GM18870 (cell line): ENCODE data around the gene MUC2.

Source experiments
- ATAC-seq: cut with Tn5 transposase; IDR thresholded peaks from one replicate; pipeline ENCODE4 v1.9.1; 2021; ENCODE audit warnings: moderate library complexity; ENCODE audit not compliant: unreplicated experiment

MUC2 gene

GRCh38 chr11:1036303-1036923 lies 38.3 kb upstream of the MUC2 start, which contains the start of gene MUC6:
Gene MUC6 (minus strand): TSS chr11:1036718. CDS start chr11:1036655, 63 bp downstream.
- no peak for ATAC-seq

GRCh38 chr11:1036931-1037330 lies 37.7 kb upstream of the MUC2 start:
- no peak for ATAC-seq

DNA sequence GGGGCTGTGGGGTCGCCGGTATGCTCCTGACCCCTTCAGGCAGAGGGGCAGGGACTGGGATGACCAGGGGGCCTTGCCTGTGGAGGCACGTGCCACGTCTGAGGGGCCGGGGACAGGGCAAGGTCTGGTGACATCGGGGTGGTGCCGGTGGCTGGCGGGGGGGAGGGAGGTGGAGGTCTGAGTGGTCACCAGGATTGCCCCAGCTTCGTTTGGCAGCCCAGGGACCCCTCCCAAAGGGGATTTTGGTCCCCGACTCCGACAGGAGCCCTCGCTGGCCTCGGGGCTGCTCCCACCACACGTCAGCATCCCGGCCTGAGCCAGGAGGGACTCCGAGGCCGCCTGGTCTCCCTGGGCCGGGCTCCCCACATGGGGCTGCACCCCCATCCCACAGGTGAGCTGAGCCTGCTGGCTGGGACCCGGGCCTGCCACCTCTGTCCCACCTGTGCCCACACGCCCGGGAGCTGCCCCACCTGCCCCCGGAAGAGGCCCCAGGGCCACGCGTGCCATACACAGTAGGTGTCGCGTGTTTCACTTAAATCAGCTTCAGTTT lies 37.1 kb upstream of the MUC2 start:
- ATAC-seq: no peak

DNA sequence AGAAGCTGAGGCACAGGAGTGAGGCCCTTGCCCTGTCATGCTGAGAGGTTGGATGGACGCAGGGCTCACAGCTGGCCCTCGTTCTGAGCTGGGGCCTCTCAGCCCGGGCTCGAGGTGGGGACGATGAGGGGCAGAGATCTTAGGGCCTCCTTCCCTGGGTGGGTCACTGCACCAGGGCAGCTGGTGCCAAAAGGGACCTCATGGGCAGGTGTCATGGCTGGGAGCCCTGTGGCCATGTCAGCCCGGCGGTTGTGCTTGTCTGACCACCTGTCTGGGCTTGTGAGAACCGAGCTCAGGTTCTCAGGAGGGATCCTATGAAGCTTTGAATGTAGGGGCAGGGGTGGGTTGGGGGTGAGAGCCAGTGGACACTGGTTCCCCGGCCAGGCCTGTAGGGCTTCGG lies 36.3 kb upstream of the MUC2 start:
- no peak for ATAC-seq

- ATAC-seq: no peak
These were observed 35.8 kb upstream of the MUC2 start for GRCh38 chr11:1038921-1039320.

DNA sequence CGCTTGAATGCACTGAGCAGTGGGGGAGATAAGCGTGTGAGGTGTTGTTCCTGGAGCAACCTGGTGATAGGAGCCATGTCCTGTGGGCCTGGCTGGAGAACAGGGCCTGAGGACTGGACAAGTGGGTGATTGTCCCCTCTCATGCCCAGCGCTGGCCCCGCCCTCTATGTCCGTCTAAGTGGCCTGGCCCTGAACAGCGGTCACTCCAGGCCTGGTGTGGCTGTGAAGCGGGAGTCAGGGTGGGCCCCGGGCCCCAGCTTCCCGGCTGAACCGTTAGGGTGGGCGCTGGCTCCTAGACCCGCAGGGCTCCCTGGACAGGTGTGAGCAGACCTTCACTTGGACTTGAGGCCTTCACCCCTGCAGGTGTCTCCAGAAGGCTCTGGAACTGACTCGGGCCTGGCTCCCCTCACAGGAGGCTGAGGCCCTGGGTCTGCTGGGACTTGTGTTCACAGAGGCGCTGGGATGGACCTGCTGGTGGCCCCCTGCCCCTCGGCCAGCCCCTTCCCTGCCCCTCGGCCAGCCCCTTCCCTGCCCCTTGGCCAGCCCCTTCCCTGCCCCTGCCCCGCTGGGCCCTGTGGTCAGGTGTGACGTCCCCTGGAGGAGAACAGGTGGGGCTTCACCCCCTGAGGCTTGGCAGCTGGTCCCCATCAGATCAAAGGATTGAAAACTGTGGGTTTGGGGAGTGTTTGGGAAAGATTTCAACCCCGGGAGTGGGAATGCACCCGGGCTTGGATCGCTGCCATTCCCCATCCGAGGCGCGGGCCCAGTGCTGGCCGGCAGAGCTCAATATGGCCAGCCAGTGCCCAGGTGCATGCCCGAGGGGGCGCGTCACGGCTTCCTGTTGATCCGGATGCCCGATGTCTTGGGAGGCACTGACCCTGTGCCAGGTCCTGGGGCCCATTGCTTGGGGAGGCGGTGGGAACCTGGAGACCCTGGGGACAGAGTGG lies 34.9 kb upstream of the MUC2 start:
- no peak for ATAC-seq

- no peak for ATAC-seq
These were observed 34.1 kb upstream of the MUC2 start for GRCh38 chr11:1040428-1041148.

- no peak for ATAC-seq
These were observed 33.6 kb upstream of the MUC2 start for GRCh38 chr11:1041149-1041467.

DNA sequence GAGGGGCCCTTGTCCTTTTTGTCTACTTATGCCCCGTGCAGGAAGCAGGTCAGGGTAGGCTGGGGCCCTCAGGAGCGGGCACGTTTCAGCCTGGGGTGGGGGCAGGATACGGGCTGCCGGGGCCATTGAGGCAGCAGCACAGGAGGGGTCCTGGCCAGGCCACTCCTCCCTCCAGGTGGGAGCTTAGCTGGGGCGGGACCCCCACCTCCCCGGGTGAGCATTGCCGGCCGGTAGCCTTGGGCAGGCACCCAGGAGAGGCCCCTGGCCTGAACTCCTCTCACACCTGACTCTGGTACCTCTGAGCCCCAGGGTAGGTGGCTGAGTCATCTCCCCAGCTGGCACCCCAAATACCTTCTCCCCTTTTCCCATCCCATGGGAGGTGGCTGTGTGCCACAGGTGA lies 33.2 kb upstream of the MUC2 start:
- ATAC-seq: no peak

GRCh38 chr11:1041936-1042608 lies 32.6 kb upstream of the MUC2 start:
- ATAC-seq: no peak

GRCh38 chr11:1042626-1043562 lies 31.8 kb upstream of the MUC2 start:
- ATAC-seq: no peak

- no peak for ATAC-seq
These were observed 31.0 kb upstream of the MUC2 start for GRCh38 chr11:1043563-1044096.

DNA sequence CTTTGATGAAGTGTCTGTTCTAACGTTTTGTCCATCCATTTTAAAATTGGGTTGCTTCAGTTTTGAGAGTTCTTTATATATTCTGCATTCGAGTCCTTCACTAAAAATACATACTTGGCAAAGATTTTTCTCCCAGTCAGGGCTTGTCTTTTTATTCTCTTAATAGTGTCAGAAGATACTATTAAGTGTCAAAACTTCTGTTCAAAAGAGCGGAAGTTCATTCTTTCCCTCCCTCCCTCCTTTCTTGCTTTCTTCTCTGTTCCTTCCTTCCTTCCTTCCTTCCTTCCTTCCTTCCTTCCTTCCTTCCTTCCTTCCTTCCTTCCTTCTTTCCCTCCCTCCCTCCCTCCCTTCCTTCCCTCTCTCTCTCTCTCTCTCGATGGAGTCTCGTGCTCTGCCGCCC lies 30.5 kb upstream of the MUC2 start:
- no peak for ATAC-seq

DNA sequence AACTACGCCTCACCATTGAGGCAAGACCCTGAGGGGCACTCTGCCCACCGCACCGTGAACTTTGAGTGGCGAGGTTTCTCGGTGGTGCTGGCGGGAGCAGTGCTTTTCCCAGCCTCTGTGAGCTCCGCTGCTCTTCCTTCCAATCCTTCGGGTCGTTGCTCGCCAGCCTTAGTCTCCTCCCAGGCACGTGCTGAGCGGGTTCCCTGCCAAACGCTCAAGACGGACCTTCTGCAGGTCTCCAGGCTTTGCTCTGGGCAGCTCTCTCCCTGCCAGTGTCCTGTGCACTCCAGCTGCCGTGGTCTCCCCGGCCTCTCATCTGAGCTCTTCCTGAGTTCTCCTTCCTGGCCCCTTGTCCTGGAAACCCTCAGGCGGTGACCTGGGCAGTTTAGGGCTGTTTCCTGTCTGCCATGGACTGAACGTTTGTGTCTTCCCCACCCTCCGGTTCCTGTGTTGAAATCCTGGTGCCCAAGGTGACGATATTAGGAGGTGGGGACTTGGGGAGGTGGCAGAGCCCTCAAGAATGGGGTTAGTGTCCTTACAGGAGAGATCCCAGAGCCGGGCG lies 27.0 kb upstream of the MUC2 start:
- ATAC-seq: no peak

DNA sequence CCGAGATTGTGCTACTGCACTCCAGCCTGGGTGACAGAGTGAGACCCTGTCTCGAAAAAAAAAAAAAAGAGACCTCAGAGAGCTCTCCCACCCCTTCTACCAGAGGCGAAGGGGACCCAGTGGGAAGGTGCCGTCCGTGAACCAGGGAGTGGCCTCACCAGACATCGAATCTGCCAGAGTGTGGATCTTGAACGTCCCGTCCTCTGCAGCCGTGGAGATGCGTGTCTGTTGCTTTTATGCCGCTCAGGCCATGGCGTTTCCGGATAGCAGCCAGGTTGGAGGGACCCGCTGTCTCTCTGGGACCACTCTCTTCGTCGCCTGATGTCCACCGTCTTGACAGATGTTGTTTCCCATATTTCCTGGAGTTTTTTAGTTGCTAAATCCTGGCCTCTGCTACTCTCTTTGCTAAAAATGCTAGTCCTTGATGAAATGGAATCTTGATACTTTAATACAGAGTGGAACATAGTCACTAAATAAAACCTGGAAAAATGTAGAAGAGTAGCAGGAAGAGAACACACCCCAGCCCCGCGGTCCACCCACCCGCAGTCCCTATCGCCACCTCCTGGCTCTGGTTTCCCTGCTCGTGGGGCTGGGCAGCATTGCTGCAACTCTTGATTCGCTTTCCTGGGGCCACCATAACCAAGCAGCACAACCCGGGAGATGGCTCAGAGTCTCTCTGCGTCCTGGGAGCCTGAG lies 26.2 kb upstream of the MUC2 start:
- no peak for ATAC-seq

DNA sequence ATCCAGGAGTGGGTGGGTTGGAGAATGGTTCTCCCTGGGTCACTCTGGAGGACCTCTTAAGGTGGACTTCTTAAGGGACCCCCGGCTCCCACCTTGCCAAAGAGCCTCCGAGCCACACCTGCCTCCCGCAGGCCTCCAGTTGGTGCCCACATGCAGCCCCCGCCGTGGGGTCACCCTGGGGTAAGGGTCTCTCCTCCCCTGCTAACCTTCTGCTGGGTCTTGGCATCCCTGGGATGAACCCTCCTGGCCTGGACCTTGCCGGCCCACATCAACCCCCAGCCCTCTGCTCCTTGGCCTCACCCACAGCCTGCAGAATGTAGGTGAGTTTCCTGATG lies 25.6 kb upstream of the MUC2 start:
- no peak for ATAC-seq

GRCh38 chr11:1049431-1049891 lies 25.2 kb upstream of the MUC2 start:
- no peak for ATAC-seq

DNA sequence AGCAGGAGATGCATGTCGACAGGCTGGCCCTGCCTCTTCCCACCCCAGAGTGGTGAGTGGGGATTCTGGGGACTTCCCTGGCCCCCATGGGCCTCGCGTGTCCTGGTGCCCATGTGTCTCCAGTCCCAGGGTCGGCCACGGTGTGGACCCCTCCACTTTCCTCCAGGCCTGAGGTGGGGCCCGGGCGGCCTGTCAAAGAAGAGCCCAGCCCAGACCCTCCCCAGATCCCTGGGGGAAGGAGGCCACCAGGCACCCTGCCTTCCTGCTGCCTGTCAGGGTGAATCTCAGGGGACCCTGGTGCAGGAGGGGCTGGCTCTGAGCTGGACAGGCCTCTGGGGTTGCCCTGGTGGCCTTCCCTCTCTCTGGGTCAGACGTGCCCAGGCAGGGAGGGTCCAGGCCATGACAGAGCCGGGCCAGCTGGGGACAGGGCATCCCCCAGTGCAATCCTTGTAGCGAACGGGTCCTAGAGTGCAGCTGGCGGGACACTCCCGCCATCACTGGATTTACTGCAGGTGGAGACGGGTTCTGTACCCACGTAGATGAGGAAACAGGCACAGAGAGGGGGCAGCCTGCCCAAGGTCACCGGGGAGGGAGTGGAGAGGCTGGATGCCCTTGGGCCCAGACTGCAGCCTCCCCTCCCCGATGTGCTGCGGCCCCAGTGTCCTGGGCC lies 24.6 kb upstream of the MUC2 start:
- ATAC-seq: no peak
